BJ (cell line): ENCODE results near the gene FAT2. TPM values are rescaled to one million over a fixed set of nuclear protein-coding genes. Genes with fewer than 3 reads are reported as not detected.
"Not testable (repeated sequence)": the region's sequence is repeated elsewhere in the genome, so short reads cannot be mapped to it uniquely, and the experiment has no call there.

Experiments used
- CTCF ChIA-PET: fragments of 350-600 bp; formaldehyde crosslinking; extraction: SDS; loops from one replicate; lab custom pipeline; 2021; ENCODE audit warnings: antibody characterized with exemption, inconsistent platforms; lab: Yijun Ruan, JAX
- POLR2A ChIA-PET: fragments of 300-600 bp; sonication (Branson Sonifier 250); formaldehyde crosslinking; extraction: SDS; loops from one replicate; lab custom pipeline; 2021; ENCODE audit warnings: antibody characterized with exemption; lab: Charles Lee
- DNase-seq: peaks from one replicate; pipeline ENCODE4 v3.0.0-alpha.2; 2011; ENCODE audit warnings: low read depth
- H3K27me3 ChIP-seq: 2 replicates; pipeline ENCODE4 v1.6.0; 2011; ENCODE audit warnings: low read length; ENCODE audit not compliant: control insufficient read depth, insufficient read depth
- H3K36me3 ChIP-seq: 2 replicates; pipeline ENCODE4 v1.5.1; 2011; ENCODE audit warnings: low read length; ENCODE audit not compliant: control insufficient read depth, insufficient read depth
- H3K4me3 ChIP-seq: 2 replicates; pipeline ENCODE4 v1.5.1; 2011; ENCODE audit warnings: low read depth, mild to moderate bottlenecking, control low read depth, low read length
- CTCF ChIP-seq: IDR thresholded peaks from 2 replicates; pipeline ENCODE4 v1.5.1; 2011; ENCODE audit warnings: low read depth, mild to moderate bottlenecking, control low read depth, inconsistent platforms, low read length, moderate library complexity; ENCODE audit not compliant: insufficient read depth
- polyA plus RNA-seq: library from polyadenylated mRNA; depleted of rRNA; stranded (reverse); fragments of >200 nt; gene quantifications from 2 replicates; pipeline ENCODE4 v1.2.3, GENCODE V29; 2011

Gene FAT2
- polyA plus RNA-seq, 1 experiment, result not detected

- TF ChIP-seq CTCF, result no peak
- no peaks in the 10 kb centered on the region for H3K36me3 ChIP-seq
- CTCF ChIA-PET, result no interaction called here
- peaks cover 3% of the 10 kb centered on the region for H3K27me3 ChIP-seq
- DNase-seq, result no peak
- H3K4me3 ChIP-seq, result no peak overlapping the region
- POLR2A ChIA-PET, result no interaction called here
Observed at GRCh38 chr5:151584057-151584937, 6.8 kb downstream of the FAT2 start.

DNA sequence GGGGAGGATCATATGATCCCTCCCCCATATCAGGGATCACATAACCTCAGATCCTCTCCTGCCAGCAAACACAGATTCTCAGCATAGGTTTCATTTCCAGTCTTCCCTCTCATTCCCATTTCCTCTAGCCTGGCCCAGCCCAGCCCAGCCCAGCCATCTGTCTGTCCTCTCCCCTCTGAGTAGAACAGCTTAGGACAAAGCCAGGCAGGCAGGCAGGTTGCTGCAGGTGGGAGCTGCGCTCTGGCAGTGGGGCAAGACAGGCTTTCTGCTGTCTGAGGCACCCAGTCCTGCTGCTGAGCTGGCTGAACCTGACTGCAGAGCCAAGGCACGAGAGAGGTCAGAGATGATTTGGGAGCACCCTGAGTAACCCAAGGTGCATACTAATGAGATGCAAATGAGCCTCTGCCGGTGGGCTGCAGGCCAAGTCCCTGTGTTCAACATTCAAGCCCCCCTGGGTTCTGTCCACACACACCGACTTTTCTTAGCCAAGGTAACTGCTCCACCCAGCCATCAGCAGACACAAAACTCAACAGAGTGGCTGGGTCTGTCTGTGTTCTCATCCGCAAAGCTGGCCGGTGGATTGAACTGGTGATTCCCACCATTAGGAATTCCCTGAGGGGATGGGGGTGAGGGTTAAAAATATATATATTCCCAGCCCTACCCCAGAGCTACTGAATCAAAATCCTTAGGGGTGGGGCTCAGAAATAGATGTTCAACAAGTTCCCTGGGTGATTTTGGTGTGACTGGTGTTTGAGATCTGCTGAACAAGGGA, 9.1 kb downstream of the FAT2 start:
- Histone ChIP-seq H3K27me3 (peaks cover 3% of the 10 kb centered on the region), H3K4me3 (no peak overlapping the region), H3K36me3 (no peaks in the 10 kb centered on the region)
- no peak for DNase-seq
- ChIA-PET POLR2A (no interaction called here), CTCF (no interaction called here)
- TF ChIP-seq CTCF, result no peak

GRCh38 chr5:151581347-151581746, 9.8 kb downstream of the FAT2 start:
- peaks cover 3% of the 10 kb centered on the region for H3K27me3 ChIP-seq
- no peak for DNase-seq
- no peaks in the 10 kb centered on the region for H3K36me3 ChIP-seq
- ChIA-PET POLR2A (no interaction called here), CTCF (no interaction called here)
- no peak overlapping the region for H3K4me3 ChIP-seq
- TF ChIP-seq CTCF, result no peak

DNA sequence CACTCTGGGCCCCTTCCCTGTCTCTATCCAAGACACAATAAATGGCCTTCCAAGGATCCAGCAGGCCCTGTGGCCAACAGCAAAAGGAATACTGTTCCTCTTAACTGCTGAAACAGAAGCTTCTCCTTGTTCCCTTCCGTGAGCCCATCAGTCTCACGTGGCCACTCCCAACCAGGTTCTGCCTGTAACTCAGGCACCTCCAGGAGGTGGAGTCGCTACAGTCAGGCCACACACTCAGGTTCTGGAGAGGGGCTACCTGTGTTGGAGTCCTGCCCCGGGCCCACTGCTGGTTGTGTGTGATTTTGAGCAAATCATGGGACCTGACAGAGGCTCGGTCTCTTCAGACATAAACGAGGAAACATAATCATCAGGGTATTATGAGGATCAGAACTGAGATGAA, 10.3 kb downstream of the FAT2 start:
- ChIA-PET CTCF (no interaction called here), POLR2A (no interaction called here)
- Histone ChIP-seq H3K36me3 (no peaks in the 10 kb centered on the region), H3K4me3 (no peak overlapping the region), H3K27me3 (peaks cover 3% of the 10 kb centered on the region)
- no peak for DNase-seq
- no peak for TF ChIP-seq CTCF

- Histone ChIP-seq H3K27me3 (peaks cover 5% of the 10 kb centered on the region), H3K4me3 (no peak overlapping the region), H3K36me3 (no peaks in the 10 kb centered on the region)
- POLR2A ChIA-PET, result no interaction called here
- CTCF ChIA-PET, result interaction anchor here (0.6 kb wide), 1 partner anchor 388 kb away, joined by 5 read pairs; no protein-coding TSS in a partner anchor
- no peak for TF ChIP-seq CTCF
- DNase-seq, result no peak
Observed at GRCh38 chr5:151580239-151580638, 10.9 kb downstream of the FAT2 start.

GRCh38 chr5:151579146-151579545, 12.0 kb downstream of the FAT2 start:
- H3K36me3 ChIP-seq, POLR2A ChIA-PET, DNase-seq, H3K4me3 ChIP-seq, CTCF ChIA-PET, H3K27me3 ChIP-seq: not testable (repeated sequence)
